DMS114 treated with DMSO at 0.1 percent for 48 hours (cell line): ENCODE data around the gene GPNMB.
A peak's percentile ranks its signal among the peaks of the same experiment; 100 is the strongest.

Experiments used
- DNase-seq: peaks from one replicate; lab custom pipeline; 2025; ENCODE audit not compliant: unreplicated experiment; lab: John Stamatoyannopoulos, UW

GPNMB gene

DNA sequence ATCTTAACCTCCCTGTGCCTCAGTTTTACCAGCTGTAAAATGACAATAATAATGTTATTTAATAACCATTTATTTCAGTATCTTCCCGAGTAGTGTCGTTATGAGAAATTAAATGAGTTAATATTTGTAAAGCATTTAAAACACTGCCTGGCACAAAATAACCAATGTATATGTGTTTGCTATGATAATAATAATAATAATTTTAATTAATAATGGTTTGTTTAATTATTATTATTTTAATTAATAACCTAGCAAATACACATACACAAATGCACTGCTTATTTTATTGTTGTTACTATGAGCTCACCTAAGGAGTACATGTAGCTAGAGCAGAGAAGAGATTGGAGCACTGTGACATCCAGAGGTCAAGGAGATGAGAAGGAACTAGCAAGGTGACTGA is 18.2 kb upstream of the GPNMB start:
- no peak for DNase-seq

DNA sequence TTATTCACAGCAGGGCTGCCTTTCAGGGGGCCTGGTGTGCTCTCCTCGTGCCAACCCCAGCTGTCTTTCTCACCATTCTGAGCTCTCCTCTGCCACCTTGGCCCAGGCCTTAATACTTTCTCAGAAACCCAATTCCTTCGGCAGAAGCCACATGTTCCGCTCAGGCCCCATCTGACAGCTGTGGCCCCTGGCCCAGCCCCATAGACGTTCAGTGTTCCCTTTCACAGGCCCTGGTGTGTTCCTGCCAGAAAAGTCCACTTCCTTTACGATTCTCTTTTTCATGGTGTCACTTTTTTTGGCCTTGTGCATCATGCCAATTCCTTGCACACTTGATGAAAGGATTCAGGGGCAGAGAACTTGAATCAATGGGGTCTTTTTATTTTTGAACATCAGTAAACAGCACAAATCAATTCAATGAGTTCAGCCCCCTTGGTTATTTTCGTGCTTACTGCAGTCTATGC is 15.9 kb upstream of the GPNMB start:
- DNase-seq: no peak

DNA sequence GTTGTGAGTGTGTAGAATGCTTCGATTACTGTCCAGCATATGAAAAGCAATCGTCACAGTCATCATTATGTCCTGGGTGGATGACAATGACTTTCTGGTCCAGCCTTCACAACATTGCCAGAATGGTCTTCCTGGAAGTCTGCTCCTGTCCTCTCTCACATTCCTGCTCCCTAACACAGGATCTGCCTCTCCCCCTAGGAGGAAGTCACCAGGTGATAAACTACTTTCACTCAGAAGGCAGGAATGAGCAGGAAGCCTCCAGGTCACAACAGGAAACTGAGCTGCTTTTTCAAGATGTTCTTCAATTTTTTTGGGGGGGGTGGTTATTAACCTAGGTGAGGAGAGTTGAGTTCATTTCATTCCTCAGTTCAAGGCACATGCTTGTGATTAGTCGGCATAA is 13.6 kb upstream of the GPNMB start:
- DNase-seq: no peak

DNA sequence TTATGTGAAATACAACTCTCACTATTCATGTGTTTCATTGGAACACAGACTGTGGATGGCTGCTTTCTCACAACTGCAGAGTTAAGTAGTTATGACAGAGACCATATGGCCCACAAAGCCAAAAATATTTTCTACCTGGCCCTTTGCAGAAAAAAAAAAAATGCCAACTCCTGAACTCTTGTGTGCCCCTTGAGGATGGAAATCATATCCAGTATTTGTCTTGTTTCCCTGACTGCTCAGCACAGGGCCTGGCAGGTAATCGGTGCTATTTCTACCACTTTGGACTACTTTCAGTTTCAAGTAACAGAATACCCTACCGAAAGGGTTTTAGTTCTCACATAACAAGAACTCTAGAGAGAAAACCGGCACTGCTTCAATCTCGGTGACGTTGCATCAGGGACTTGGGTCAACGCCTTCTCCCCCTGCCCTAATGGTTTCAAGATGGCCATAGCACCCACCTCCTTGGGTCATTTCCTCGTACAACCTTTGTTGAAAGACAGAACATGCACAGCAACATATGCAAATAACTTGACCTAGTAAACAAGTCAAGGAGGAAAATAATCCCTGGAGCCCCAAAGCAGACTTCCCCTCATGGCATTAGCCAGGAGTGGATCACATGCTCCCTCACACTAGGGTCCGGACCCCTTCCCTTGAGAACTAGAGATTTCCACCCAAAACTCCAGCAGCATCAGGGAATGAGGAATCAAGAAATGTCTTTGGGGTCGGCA is 11.8 kb upstream of the GPNMB start:
- no peak for DNase-seq

DNA sequence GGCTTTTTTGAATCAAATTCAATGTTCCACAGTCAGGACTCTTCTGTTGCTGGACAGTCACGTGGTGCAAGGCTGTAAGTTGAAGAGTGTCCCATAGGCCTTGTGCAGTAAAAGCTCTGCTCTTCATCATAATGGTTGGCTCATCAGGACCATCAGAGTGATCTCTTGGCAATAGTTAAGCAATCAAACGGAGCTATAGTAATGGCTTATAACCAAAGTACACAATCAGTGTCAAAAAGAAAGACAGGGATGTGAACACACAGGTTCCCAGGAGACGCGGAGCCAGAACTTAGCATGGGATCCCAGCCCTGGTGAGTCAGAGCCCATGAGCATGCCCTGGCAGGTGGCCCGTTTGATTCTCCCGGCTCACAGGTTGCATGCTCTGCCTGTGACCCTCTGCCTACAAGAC is 10.8 kb upstream of the GPNMB start:
- no peak for DNase-seq

DNA sequence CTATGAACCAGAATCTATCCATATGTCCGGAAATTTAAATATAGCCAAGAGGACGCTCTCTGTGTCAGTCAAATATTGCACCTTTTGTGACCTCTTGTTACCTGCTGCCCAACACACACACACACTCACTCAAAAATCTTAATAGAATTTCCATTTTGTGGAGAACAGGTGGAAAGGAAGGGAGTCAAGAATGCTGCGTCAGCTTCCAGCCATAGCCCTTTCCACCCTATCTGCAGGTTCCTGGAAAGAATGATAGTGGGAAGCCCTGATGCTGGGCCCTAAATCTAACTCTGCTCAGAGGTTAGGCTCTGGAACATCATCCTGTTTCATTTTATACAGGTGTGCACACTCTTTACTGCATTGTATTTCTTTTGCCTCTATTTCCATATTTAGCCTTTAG is 9.6 kb upstream of the GPNMB start:
- DNase-seq: no peak

DNA sequence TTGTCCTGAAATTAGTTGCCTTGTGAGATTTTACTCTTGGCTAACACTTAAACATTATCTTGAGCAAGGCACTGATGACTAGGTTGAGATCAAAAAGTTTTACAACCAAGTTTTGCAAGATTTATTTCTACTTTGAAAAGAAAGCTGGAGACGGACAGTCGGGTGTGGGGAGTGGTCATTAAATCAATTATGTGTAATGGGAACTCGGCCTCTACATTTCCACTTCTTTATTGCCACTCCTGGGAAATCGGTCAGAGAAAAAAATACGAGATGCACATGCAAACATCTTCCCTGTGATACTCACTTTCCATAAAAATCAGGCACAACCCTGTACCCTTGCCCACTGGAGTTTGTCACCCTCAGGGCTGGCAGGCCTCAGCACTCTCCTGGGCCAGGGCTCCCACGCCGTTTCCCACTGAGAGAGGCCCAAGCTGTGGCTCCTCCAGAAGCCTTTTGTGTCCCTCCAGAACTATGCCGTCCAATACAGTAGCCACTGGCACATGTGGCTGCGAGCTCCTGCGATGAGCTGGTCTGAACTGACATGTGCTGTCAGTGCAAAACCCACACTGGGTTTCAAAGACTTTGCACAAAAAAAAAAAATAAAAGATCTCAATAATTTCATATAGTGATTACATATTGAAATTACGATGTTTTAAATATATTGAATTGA is 7.5 kb upstream of the GPNMB start:
- no peak for DNase-seq

DNA sequence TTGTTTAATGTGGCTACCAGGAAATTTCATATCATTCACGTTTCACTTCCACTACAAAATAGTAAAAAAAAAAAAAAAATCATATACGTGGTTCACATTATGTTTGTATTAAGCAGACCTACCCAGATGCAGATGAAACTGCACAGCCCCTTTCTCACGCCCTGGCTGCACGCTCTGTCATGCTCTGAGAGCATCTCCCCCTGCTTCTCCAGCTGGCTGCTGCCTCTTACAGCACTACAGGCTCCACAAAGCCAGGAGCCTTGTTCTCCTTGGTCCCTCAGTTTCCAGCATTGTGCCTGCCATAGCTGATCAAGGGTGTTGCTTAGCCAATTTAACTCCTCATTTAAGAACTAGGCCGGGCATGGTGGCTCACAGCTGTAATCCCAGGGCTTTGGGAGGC is 6.9 kb upstream of the GPNMB start:
- DNase-seq: no peak

DNA sequence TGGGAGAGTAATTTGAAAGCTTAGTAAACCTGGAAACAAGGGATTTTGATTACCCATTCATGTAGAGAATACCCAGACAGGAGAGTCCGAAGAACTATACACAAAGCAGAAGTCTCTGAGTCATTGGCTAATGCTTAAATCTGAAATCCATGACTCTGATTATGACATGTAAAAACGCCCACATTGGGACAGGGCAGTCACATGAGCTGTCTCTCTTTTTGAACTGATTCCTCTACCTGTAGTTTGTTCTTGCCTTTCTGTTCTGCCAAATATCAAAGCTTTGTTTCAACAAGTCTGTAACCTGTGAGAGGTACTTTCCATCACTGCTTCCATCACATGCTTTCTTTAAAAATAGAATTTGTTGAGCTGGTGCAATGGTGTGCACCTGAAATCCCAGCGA is 4.3 kb upstream of the GPNMB start:
- no peak for DNase-seq

DNA sequence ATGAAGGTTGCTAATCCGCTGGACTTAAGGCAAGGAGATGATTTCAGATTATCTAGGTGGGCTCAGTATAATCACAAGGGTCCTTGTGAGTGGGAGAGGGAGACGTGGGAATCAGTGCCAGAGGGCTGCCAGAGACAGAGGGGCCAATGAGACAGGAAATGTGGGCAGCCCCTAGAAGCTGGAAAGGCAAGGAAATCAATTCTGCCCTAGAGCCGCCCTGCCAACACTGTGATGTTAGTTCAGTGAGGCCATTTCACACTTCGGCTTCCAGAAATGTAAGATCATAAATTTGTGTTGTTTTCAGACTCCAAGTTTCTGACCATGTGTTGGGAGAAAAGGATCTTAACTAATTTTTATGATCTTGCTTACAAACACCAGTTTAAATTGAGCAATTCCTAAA is 3.6 kb upstream of the GPNMB start:
- no peak for DNase-seq

DNA sequence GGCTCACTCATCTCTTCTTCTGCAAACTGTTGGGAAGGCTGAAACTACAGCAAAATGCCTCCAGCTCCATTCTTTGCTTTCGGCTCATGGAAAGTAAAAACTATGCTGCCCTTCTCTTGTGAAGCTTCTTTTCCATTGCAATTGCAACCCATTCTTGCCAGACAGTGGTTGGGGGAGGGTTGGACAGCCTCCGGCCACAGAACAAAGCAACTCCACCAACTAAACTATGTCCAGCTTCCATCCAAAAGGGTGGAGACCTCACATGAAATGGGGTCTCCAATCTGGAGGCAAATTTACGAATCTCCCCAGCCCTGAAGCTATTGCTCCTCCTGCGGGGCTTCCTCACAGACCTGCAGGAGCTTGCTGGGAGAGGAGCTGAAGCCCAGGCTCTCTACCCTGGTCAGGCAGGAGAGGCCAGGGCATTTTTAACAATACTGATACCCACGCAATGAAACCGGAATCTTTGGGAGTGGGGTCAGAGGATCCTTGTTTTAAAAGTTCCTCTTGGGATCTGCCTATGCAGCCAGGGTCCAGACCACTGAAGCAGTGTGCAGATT is 549 bp downstream of the GPNMB start:
- DNase-seq: no peak

DNA sequence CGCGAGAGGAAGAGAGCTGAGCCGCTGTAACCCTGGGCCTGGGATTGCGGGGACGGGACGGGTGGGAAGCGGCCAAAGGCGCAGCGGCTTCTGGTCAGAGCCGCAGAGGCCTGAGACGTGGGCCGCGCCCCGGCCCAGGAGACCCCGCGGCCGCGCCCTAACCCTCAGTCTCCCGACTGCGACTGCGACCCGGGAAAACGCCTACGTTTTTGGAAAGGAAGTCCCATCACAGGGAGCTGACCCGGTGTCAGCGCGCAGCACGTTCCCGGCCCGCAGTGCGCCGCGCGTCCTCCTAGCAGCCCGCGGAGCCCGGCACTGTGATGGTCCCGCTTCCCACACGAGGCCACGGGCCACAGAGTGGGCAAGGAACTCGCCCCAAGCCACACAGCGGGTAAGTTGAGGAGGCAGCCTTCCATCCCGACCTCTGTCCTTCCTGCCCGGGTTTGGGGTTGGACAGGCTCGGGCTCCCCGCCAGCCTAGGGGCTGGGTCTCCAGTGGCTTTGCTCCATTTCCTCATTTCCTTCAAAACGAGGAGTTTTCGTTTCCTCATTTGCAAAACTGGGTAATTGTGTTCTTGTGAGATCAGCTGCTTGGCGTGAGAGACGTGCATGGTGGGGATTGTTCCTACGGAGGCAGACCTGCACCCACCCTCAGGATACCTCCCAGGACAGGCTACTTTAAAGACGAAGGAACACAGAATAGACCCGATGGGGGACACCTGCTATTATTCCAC is 1.2 kb downstream of the GPNMB start:
- no peak for DNase-seq

DNA sequence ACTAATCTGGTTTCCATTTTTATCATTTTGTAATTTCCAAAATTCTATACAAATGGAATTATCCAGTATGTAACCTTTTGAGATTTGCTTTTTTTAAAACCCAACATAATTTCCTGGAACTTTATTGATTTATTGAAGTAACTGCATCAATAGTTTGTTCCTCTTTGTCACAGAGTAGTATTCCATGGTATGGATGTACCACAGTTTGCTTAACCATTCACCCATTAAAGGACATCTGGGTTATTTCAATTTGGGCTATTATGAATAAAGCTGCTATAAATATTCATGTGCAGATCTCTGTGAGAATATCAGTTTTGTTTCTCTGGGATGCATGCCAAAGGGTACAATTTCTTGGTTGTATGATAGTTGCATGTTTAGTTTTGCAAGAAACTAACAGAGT is 2.9 kb downstream of the GPNMB start:
- DNase-seq: no peak

DNA sequence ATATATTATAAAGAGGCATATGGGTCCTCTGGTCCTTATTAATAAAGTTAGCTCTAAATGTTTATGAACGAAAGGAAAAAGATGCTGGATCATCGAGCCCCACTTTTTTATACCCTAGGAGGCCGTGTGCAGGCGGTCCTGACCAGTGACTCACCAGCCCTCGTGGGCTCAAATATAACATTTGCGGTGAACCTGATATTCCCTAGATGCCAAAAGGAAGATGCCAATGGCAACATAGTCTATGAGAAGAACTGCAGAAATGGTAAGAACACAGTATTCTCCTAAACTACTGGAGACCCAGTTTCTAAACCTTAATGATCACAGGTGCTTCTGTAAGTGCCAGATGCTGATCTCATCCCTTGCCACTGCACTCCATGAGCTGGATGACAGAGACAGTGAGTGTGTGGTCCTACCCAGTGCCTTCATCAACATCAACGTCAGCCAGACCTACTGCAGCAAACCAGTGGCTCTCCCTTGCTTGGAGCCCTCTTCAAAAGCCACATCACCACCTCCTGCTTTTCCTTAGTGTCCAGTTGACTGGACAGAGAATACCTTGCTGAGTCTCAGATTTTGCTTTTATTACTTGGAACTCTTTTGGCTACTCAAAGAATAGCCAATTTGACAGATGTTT is 7.6 kb downstream of the GPNMB start:
- no peak for DNase-seq

DNA sequence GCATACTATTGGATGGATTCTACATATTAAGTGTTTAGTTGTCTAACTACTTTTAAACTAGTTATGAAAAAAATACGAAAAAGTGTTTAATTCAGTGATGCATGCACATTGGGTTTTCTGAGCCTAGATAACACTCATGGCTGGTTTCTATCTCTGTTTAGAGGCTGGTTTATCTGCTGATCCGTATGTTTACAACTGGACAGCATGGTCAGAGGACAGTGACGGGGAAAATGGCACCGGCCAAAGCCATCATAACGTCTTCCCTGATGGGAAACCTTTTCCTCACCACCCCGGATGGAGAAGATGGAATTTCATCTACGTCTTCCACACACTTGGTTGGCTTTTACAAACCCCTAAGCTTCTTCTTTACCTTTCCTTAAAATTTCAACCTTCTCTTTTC is 10.2 kb downstream of the GPNMB start:
- no peak for DNase-seq

DNA sequence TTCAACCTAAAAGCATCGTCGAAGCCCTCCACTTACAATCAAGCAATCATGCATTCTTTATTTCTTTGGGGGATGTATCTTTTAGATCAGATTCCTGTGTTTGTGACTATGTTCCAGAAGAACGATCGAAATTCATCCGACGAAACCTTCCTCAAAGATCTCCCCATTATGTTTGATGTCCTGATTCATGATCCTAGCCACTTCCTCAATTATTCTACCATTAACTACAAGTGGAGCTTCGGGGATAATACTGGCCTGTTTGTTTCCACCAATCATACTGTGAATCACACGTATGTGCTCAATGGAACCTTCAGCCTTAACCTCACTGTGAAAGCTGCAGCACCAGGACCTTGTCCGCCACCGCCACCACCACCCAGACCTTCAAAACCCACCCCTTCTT is 13.8 kb downstream of the GPNMB start:
- DNase-seq: no peak

DNA sequence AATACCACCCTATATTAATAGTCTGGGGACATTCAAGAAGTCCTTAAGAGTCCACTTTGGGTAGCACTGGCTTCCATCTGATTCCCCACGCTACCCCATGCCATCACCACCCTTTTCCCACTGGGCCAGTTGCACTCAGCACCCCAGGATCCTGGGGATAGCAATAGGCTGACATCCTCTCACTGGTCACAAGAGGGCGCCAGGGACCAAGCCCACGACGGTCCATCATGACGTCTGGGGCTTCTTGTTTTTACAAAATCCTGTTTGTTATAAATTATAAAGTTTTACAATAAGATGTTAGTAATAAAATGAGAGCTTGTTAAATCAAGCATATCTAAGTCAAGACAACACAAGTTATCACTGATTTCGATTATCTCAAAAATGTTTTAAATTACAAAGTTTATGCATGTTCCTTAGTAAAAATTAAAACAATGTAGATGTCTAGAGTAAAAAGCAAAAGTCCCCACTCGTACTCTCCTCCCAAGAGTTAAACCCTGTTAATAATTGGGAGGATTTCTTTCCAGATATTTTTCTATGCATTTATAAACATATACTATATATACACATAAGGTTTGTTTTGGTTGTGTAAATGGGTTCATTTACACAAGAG is 15.4 kb downstream of the GPNMB start:
- DNase-seq: peak; percentile 28

DNA sequence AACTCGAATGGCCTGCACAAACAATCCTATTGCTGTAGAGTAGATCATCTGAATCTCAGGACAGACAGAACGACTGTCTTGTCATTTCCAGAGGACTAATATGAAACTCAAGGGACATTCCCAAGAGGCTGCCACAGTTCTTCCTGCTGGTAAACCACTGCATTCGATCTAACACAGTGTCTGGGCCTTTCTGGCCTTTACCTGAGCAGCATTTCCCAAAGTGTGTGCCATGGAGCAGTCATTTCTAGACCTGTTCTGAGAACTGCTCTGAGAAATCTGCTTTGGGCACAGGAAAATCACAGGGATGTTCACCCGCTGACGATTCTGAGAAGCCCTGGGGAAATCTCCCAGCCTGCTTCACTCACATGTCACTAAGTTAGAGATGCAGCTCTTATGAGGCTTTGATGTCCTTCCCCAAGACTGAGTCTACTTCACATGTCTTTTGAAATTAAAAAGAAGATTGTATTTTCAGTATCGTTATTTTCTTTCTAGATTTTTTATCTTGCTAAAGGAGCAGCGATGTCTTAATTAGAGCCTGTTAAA is 18.4 kb downstream of the GPNMB start:
- no peak for DNase-seq

DNA sequence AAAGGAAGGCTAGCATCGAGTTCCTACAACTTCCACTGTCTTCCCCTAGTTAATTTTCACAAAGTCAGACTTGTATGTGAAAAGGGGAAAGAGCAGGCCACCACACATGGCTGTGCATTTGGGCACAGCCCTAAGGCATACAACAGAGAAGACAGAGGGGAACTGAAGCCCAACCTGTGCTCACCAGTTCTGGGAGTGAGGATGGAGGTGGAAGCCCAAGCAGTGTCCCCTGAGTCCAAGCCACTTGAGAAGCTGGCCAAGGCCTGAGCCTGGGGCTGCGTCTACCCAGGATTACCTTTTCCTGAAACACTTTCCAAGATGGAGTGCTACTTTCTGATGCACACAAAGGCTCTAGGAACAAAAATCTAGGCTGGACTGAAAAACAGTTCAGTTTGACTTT is 20.3 kb downstream of the GPNMB start:
- no peak for DNase-seq

DNA sequence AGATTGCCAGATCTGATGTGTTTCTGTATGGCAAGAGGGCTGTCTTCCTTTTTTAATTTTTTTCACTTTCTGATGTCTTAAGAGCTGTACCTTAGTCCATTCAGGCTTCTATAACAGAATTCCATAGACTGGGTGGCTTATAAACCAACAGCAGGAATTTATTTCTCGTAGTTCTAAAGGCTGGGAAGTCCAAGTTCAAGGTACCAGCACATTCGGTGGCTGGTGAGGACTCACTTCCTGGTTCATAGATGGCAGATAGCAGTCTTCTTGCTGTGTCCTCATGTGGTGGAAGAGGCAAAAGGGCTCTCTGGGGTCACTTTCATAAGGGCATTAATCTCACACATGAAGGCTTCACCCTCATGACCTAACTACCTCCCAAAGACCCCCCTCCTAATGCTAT is 20.8 kb downstream of the GPNMB start:
- DNase-seq: no peak

DNA sequence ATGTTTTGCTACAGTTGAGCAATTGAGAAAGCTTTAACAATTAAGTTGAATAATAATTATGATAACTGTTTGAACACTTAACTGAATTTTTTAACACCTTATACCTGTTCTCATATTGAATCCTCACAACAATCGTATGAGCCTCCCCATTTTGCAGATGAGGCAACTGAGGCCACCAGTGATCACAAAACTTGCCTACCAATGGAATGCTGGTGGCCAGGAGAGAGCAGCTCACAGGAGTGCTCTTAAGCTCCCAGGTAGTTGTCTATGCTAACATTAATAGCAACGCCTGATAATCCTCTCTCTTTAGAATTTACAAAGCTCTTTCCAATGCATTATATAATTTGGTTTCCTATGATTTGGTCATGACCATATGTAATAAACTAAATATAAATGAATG is 21.6 kb downstream of the GPNMB start:
- no peak for DNase-seq
